ENCODE measurements around the gene DNPH1.

DNPH1 gene

DNA sequence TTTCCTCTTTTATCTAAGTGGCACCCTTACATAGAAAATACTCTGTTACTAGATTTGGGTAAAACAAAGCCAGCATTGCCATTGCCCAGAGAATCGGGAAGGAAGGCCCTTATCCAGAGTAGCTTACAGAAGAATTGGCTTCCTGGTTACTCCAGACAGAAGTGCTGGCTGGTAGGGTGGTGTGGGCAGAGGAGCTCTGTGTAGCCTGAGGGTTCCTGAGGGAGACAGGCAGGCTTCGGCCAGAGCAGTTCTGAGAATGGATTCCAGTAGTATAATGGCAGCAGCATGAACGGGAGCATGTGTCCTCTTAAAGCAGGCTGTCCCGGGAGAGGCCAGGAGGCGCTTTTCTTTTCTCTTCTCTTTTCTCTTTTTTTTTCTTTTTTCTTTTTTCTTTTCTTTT is 35.4 kb downstream of the DNPH1 start:
- TF ChIP-seq, protein P1, sequence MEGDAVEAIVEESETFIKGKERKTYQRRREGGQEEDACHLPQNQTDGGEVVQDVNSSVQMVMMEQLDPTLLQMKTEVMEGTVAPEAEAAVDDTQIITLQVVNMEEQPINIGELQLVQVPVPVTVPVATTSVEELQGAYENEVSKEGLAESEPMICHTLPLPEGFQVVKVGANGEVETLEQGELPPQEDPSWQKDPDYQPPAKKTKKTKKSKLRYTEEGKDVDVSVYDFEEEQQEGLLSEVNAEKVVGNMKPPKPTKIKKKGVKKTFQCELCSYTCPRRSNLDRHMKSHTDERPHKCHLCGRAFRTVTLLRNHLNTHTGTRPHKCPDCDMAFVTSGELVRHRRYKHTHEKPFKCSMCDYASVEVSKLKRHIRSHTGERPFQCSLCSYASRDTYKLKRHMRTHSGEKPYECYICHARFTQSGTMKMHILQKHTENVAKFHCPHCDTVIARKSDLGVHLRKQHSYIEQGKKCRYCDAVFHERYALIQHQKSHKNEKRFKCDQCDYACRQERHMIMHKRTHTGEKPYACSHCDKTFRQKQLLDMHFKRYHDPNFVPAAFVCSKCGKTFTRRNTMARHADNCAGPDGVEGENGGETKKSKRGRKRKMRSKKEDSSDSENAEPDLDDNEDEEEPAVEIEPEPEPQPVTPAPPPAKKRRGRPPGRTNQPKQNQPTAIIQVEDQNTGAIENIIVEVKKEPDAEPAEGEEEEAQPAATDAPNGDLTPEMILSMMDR (IDR thresholded peaks at IDR 0.05; ENCODE audit: poor library complexity, severe bottlenecking), result no peak
- H3K36me3 ChIP-seq (ENCODE audit: low read depth), result peaks cover 48% of the 10 kb centered on the region

DNA sequence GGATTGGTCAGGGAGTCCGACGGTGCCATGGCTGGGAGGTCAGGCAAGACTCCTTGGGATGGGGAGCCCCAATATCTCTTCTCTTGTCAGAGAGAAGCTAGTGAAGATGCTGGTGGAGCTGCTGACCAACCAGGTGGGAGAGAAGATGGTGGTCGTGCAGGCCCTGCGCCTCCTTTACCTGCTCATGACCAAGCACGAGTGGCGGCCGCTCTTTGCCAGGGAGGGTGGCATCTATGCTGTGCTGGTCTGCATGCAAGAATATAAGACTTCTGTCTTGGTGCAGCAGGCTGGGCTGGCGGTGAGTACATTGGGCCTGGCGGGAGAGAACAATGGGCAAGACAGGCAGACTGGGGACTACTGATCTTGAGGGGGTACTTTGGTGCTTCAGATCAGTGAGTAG is 36.4 kb downstream of the DNPH1 start:
- no peaks in the 10 kb centered on the region for H3K9me3 ChIP-seq (ENCODE audit: severe bottlenecking)
- no peaks in the 10 kb centered on the region for H3K27me3 ChIP-seq (ENCODE audit: insufficient read depth, poor library complexity, severe bottlenecking)
- TF ChIP-seq, protein P1 (IDR thresholded peaks at IDR 0.05; ENCODE audit: poor library complexity, severe bottlenecking), result no peak
- H3K36me3 ChIP-seq (ENCODE audit: low read depth), result peaks cover 49% of the 10 kb centered on the region
- no peak overlapping the region for H3K27ac ChIP-seq (ENCODE audit: poor library complexity, severe bottlenecking)
- ATAC-seq (ENCODE audit: low read depth) (no peak), DNase-seq (ENCODE audit: low spot score) (peak; percentile 46)
- no peaks in the 10 kb centered on the region for H3K4me1 ChIP-seq (ENCODE audit: insufficient read depth, poor library complexity, severe bottlenecking)
- H3K4me3 ChIP-seq (ENCODE audit: severe bottlenecking), result no peak overlapping the region

More for the DNA sequence above, 35.4 kb downstream of the DNPH1 start:
- H3K4me3 ChIP-seq (ENCODE audit: severe bottlenecking), result no peak overlapping the region
- no peaks in the 10 kb centered on the region for H3K27me3 ChIP-seq (ENCODE audit: insufficient read depth, poor library complexity, severe bottlenecking)
- ATAC-seq (ENCODE audit: low read depth), result no peak
- H3K27ac ChIP-seq (ENCODE audit: poor library complexity, severe bottlenecking), result no peak overlapping the region
- H3K9me3 ChIP-seq (ENCODE audit: severe bottlenecking), result no peaks in the 10 kb centered on the region
- no peaks in the 10 kb centered on the region for H3K4me1 ChIP-seq (ENCODE audit: insufficient read depth, poor library complexity, severe bottlenecking)
- peak; percentile 20 for DNase-seq (ENCODE audit: low spot score)

DNA sequence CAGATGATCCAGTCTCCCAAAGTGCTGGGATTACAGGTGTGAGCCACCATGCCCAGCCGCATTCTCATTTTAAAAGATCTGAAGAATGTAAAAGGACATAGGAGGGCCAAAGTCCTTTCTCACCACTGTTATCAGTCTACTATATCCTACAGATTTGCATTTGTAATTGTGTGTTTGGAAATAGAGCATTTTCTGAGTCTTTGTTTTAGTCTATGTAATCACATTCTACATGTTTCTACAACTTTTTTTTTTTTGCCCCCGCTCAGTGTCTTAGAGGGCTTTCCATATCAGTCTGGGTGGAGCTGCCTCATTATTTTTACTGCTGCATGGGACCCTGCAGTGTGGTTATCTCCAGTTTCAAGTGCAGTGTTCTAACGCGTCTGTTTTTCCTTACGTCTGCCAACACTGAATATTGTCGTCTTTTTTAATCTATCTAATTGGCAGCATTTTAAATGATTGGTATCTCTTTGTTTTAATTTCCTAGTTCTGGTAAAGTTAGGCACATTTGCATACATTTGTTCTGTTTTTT is 39.4 kb downstream of the DNPH1 start:
- Histone ChIP-seq H3K27me3 (ENCODE audit: insufficient read depth, poor library complexity, severe bottlenecking) (no peaks in the 10 kb centered on the region), H3K4me3 (ENCODE audit: severe bottlenecking) (no peak overlapping the region), H3K27ac (ENCODE audit: poor library complexity, severe bottlenecking) (no peak overlapping the region), H3K9me3 (ENCODE audit: severe bottlenecking) (no peaks in the 10 kb centered on the region), H3K4me1 (ENCODE audit: insufficient read depth, poor library complexity, severe bottlenecking) (no peaks in the 10 kb centered on the region), H3K36me3 (ENCODE audit: low read depth) (peaks cover 49% of the 10 kb centered on the region)
- DNase-seq (ENCODE audit: low spot score) (no peak), ATAC-seq (ENCODE audit: low read depth) (no peak)
- TF ChIP-seq, protein P1 (IDR thresholded peaks at IDR 0.05; ENCODE audit: poor library complexity, severe bottlenecking), result no peak

DNA sequence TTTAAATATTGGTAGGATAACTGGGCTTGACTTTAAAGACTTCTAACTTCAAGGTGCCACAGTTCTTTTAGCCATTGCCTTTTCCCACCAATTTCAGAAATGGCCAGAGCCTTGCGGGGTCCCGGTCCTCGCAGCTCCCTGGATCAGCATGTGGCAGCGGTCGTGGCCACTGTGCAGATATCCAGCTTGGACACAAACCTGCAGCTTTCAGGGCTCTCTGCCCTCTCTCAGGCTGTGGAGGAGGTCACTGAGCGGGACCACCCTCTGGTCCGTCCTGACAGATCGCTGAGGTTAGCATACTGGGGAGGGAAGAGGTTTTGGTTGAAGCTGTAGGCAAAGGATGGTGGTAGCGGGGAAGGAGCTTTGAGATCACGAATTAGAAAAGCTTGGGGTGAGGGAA is 40.9 kb downstream of the DNPH1 start:
- Histone ChIP-seq H3K36me3 (ENCODE audit: low read depth) (peaks cover 45% of the 10 kb centered on the region), H3K27me3 (ENCODE audit: insufficient read depth, poor library complexity, severe bottlenecking) (no peaks in the 10 kb centered on the region), H3K9me3 (ENCODE audit: severe bottlenecking) (no peaks in the 10 kb centered on the region), H3K27ac (ENCODE audit: poor library complexity, severe bottlenecking) (no peak overlapping the region), H3K4me3 (ENCODE audit: severe bottlenecking) (no peak overlapping the region), H3K4me1 (ENCODE audit: insufficient read depth, poor library complexity, severe bottlenecking) (no peaks in the 10 kb centered on the region)
- no peak for ATAC-seq (ENCODE audit: low read depth)
- TF ChIP-seq, protein P1 (IDR thresholded peaks at IDR 0.05; ENCODE audit: poor library complexity, severe bottlenecking), result no peak
- DNase-seq (ENCODE audit: low spot score), result peak; percentile 9

DNA sequence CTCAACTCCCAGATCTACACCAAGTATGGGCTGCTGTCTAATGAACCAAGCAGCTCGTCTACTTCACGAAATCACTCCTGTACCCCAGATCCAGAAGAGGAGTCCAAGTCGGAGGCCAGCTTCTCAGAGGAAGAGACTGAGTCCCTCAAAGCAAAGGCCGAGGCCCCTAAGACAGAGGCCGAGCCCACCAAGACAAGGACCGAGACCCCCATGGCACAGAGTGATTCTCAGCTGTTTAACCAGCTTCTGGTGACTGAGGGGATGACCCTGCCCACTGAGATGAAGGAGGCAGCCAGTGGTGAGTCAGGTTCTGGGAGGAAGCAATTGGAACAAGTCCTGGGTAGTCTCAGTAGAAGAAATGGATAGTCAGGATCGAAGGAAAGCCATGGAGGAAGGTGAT is 41.5 kb downstream of the DNPH1 start:
- no peak for ATAC-seq (ENCODE audit: low read depth)
- TF ChIP-seq, protein P1 (IDR thresholded peaks at IDR 0.05; ENCODE audit: poor library complexity, severe bottlenecking), result no peak
- H3K36me3 ChIP-seq (ENCODE audit: low read depth), result peaks cover 39% of the 10 kb centered on the region

More for the DNA sequence above, 41.5 kb downstream of the DNPH1 start:
- Histone ChIP-seq H3K9me3 (ENCODE audit: severe bottlenecking) (no peaks in the 10 kb centered on the region), H3K4me1 (ENCODE audit: insufficient read depth, poor library complexity, severe bottlenecking) (peaks cover 4% of the 10 kb centered on the region), H3K27me3 (ENCODE audit: insufficient read depth, poor library complexity, severe bottlenecking) (no peaks in the 10 kb centered on the region), H3K27ac (ENCODE audit: poor library complexity, severe bottlenecking) (no peak overlapping the region), H3K4me3 (ENCODE audit: severe bottlenecking) (no peak overlapping the region)
- peak; percentile 23 for DNase-seq (ENCODE audit: low spot score)

Data from RWPE2 (cell line).